Lower leg skin (tissue), 3 donors: ENCODE data around the gene RNF19B.

ENCODE experiments used
- POLR2A ChIP-seq, 2 donors: fragments of 450-650 bp; IDR thresholded peaks; one replicate each; pipeline ENCODE4 v1.6.1; 2016 to 2017; ENCODE audit warnings: antibody characterized with exemption in 2 of 2, mild to moderate bottlenecking in 1 of 2, moderate library complexity in 1 of 2
- TF ChIP-seq, protein P1 (sequence below), 3 donors: fragments of 450-650 bp; IDR thresholded peaks; one replicate each; pipeline ENCODE4 v1.5.1; 2016; ENCODE audit warnings: antibody characterized with exemption in 3 of 3, mild to moderate bottlenecking in 3 of 3, moderate library complexity in 2 of 3

DNA sequence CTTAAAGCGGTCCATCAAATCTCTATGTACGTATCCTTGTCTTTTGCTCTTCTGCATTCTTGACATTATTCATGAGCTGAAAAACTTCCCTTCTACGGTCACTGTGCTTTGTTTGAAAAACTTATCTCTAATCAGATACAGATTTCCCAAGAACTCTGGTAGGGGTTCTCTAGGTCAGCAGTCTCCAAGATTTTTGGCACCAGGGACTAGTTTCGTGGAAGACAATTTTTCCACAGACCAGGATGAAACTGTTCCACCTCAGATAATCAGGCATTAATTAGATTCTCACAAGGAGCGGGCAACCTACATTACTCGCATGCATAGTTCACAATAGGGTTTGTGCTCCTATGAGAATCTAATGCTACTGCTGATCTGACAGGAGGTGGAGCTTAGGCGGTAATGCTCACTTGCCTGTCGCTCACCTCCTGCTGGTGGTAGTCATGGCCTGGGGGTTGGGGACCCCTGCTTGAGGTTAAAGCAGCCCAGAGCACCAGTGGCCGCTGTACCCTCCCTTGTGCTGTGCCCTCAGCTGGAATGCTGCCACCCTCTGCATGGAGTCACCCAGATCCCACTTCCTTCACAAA lies 41.3 kb upstream of the RNF19B start:
- TF ChIP-seq, protein P1, sequence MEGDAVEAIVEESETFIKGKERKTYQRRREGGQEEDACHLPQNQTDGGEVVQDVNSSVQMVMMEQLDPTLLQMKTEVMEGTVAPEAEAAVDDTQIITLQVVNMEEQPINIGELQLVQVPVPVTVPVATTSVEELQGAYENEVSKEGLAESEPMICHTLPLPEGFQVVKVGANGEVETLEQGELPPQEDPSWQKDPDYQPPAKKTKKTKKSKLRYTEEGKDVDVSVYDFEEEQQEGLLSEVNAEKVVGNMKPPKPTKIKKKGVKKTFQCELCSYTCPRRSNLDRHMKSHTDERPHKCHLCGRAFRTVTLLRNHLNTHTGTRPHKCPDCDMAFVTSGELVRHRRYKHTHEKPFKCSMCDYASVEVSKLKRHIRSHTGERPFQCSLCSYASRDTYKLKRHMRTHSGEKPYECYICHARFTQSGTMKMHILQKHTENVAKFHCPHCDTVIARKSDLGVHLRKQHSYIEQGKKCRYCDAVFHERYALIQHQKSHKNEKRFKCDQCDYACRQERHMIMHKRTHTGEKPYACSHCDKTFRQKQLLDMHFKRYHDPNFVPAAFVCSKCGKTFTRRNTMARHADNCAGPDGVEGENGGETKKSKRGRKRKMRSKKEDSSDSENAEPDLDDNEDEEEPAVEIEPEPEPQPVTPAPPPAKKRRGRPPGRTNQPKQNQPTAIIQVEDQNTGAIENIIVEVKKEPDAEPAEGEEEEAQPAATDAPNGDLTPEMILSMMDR (IDR thresholded peaks at IDR 0.05), result no peak
- no peak for TF ChIP-seq POLR2A (IDR thresholded peaks at IDR 0.05)
